Measurements from ENCODE around the gene ARRB1. TPM values are rescaled to one million over a fixed set of nuclear protein-coding genes. Genes with fewer than 3 reads are reported as not detected.

ARRB1 gene
- polyA plus RNA-seq, 1 of the 3 experiments (the other 2 are of a cell fraction) = 7.0 TPM

GRCh38 chr11:75293903-75294302, 57.6 kb downstream of the ARRB1 start:
- no peak for DNase-seq
- no peak overlapping the region for H3K4me3 ChIP-seq (ENCODE audit: low read depth in 2 of 2, low read length in 1 of 2)
- H3K4me1 ChIP-seq (ENCODE audit: control insufficient read depth in 1 of 2, insufficient read depth in 2 of 2, low read depth in 1 of 2, low read length in 1 of 2) = no peaks in the 10 kb centered on the region; a peak in 1 of 4 replicates
- no peaks in the 10 kb centered on the region for H3K79me2 ChIP-seq (ENCODE audit: insufficient read depth)
- H3K9me3 ChIP-seq = no peaks in the 10 kb centered on the region
- no peaks in the 10 kb centered on the region for H4K20me1 ChIP-seq (ENCODE audit: insufficient read depth)
- H3K4me2 ChIP-seq = no peak overlapping the region
- peaks cover 0 to 3% of the 10 kb centered on the region in 2 experiments for H3K36me3 ChIP-seq (replicated peaks in 1 of 2; ENCODE audit: control insufficient read depth in 1 of 2, insufficient read depth in 2 of 2, low read length in 1 of 2)
- H3K27me3 ChIP-seq (ENCODE audit: insufficient read depth) = no peaks in the 10 kb centered on the region
- no peak overlapping the region for H3K9ac ChIP-seq
- no peak overlapping the region for H3K27ac ChIP-seq (ENCODE audit: low read depth in 2 of 2, low read length in 1 of 2)
- 79% methylated on average over 2 of the region's 2 CpGs for WGBS (ENCODE audit: low lambda C conversion rate)
- ChIA-PET POLR2A (no interaction called here), CTCF (interaction anchor here (4.7 to 27.4 kb wide), 2 partner anchors 14 to 87 kb away, joined by 17 to 701 read pairs; no protein-coding TSS in a partner anchor)
- H3K9me2 ChIP-seq = no peaks in the 10 kb centered on the region
- no peak for TF ChIP-seq MEF2A (IDR thresholded peaks at IDR 0.05; ENCODE audit: borderline replicate concordance, low read depth)
- TF ChIP-seq, protein P1, sequence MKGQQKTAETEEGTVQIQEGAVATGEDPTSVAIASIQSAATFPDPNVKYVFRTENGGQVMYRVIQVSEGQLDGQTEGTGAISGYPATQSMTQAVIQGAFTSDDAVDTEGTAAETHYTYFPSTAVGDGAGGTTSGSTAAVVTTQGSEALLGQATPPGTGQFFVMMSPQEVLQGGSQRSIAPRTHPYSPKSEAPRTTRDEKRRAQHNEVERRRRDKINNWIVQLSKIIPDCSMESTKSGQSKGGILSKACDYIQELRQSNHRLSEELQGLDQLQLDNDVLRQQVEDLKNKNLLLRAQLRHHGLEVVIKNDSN (IDR thresholded peaks at IDR 0.05; ENCODE audit: borderline replicate concordance, low read depth) = peak; percentile 41; the same call in 1 of the 2 replicates
- H3F3A ChIP-seq (replicated peaks; ENCODE audit: insufficient read depth) = no peaks in the 10 kb centered on the region
- H2AFZ ChIP-seq (ENCODE audit: low read depth) = no peak overlapping the region

- DNase-seq = no peak
- no peaks in the 10 kb centered on the region; a peak in 1 of 4 replicates for H3K4me1 ChIP-seq (ENCODE audit: control insufficient read depth in 1 of 2, insufficient read depth in 2 of 2, low read depth in 1 of 2, low read length in 1 of 2)
- no peaks in the 10 kb centered on the region for H3F3A ChIP-seq (replicated peaks; ENCODE audit: insufficient read depth)
- no peaks in the 10 kb centered on the region for H3K9me3 ChIP-seq
- no peaks in the 10 kb centered on the region for H3K79me2 ChIP-seq (ENCODE audit: insufficient read depth)
- no peaks in the 10 kb centered on the region for H3K27me3 ChIP-seq (ENCODE audit: insufficient read depth)
- ChIA-PET POLR2A (no interaction called here), CTCF (interaction anchor here (1.3 to 27.4 kb wide), 2 partner anchors 13 to 88 kb away, joined by 5 to 701 read pairs; no protein-coding TSS in a partner anchor)
- WGBS (ENCODE audit: low lambda C conversion rate) = 91% methylated on average over 3 of the region's 3 CpGs
- H3K9me2 ChIP-seq = no peaks in the 10 kb centered on the region
- no peaks in the 10 kb centered on the region for H3K36me3 ChIP-seq (replicated peaks in 1 of 2; ENCODE audit: control insufficient read depth in 1 of 2, insufficient read depth in 2 of 2, low read length in 1 of 2)
- H3K4me3 ChIP-seq (ENCODE audit: low read depth in 2 of 2, low read length in 1 of 2) = no peak overlapping the region
- H3K4me2 ChIP-seq = no peak overlapping the region
- H4K20me1 ChIP-seq (ENCODE audit: insufficient read depth) = no peaks in the 10 kb centered on the region
- no peak overlapping the region for H3K9ac ChIP-seq
- H3K27ac ChIP-seq (ENCODE audit: low read depth in 2 of 2, low read length in 1 of 2) = no peak overlapping the region
- no peak overlapping the region for H2AFZ ChIP-seq (ENCODE audit: low read depth)
- no peak for TF ChIP-seq TCF12 (IDR thresholded peaks at IDR 0.05)
- TF ChIP-seq EP300 (IDR thresholded peaks at IDR 0.05; ENCODE audit: borderline replicate concordance in 1 of 2, low read depth in 1 of 2, low read length in 1 of 2) = no peak
- TF ChIP-seq IRF3 (IDR thresholded peaks at IDR 0.05; ENCODE audit: low read depth, low read length) = no peak
- no peak for TF ChIP-seq ELF1 (IDR thresholded peaks at IDR 0.05)
- TF ChIP-seq, protein P2, sequence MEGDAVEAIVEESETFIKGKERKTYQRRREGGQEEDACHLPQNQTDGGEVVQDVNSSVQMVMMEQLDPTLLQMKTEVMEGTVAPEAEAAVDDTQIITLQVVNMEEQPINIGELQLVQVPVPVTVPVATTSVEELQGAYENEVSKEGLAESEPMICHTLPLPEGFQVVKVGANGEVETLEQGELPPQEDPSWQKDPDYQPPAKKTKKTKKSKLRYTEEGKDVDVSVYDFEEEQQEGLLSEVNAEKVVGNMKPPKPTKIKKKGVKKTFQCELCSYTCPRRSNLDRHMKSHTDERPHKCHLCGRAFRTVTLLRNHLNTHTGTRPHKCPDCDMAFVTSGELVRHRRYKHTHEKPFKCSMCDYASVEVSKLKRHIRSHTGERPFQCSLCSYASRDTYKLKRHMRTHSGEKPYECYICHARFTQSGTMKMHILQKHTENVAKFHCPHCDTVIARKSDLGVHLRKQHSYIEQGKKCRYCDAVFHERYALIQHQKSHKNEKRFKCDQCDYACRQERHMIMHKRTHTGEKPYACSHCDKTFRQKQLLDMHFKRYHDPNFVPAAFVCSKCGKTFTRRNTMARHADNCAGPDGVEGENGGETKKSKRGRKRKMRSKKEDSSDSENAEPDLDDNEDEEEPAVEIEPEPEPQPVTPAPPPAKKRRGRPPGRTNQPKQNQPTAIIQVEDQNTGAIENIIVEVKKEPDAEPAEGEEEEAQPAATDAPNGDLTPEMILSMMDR (IDR thresholded peaks at IDR 0.05) = no peak
- TF ChIP-seq SMC3 (IDR thresholded peaks at IDR 0.05; ENCODE audit: low read depth, low read length) = no peak
- TF ChIP-seq GATA2 (CRISPR knock-in tag; IDR thresholded peaks at IDR 0.05) = no peak
- no peak for TF ChIP-seq RFX5 (IDR thresholded peaks at IDR 0.05; ENCODE audit: low read length)
- TF ChIP-seq, protein P3, sequence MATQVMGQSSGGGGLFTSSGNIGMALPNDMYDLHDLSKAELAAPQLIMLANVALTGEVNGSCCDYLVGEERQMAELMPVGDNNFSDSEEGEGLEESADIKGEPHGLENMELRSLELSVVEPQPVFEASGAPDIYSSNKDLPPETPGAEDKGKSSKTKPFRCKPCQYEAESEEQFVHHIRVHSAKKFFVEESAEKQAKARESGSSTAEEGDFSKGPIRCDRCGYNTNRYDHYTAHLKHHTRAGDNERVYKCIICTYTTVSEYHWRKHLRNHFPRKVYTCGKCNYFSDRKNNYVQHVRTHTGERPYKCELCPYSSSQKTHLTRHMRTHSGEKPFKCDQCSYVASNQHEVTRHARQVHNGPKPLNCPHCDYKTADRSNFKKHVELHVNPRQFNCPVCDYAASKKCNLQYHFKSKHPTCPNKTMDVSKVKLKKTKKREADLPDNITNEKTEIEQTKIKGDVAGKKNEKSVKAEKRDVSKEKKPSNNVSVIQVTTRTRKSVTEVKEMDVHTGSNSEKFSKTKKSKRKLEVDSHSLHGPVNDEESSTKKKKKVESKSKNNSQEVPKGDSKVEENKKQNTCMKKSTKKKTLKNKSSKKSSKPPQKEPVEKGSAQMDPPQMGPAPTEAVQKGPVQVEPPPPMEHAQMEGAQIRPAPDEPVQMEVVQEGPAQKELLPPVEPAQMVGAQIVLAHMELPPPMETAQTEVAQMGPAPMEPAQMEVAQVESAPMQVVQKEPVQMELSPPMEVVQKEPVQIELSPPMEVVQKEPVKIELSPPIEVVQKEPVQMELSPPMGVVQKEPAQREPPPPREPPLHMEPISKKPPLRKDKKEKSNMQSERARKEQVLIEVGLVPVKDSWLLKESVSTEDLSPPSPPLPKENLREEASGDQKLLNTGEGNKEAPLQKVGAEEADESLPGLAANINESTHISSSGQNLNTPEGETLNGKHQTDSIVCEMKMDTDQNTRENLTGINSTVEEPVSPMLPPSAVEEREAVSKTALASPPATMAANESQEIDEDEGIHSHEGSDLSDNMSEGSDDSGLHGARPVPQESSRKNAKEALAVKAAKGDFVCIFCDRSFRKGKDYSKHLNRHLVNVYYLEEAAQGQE (IDR thresholded peaks at IDR 0.05; ENCODE audit: low read depth, low read length) = no peak
- no peak for TF ChIP-seq JUND (IDR thresholded peaks at IDR 0.05)
- TF ChIP-seq MEF2A (IDR thresholded peaks at IDR 0.05; ENCODE audit: borderline replicate concordance, low read depth) = no peak
- no peak for TF ChIP-seq NFIC (IDR thresholded peaks at IDR 0.05; ENCODE audit: borderline replicate concordance)
- TF ChIP-seq, protein P4, sequence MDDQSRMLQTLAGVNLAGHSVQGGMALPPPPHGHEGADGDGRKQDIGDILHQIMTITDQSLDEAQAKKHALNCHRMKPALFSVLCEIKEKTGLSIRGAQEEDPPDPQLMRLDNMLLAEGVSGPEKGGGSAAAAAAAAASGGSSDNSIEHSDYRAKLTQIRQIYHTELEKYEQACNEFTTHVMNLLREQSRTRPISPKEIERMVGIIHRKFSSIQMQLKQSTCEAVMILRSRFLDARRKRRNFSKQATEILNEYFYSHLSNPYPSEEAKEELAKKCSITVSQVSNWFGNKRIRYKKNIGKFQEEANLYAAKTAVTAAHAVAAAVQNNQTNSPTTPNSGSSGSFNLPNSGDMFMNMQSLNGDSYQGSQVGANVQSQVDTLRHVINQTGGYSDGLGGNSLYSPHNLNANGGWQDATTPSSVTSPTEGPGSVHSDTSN (IDR thresholded peaks at IDR 0.05) = no peak
- TF ChIP-seq RXRA (IDR thresholded peaks at IDR 0.05; ENCODE audit: borderline replicate concordance, low read depth) = no peak
These were observed 58.5 kb downstream of the ARRB1 start for GRCh38 chr11:75292943-75293342.

All from SK-N-SH (cell line).